GM23338 (cell line): Measurements from ENCODE around the gene SPATA9. TPM values are rescaled to one million over a fixed set of nuclear protein-coding genes. Genes with fewer than 3 reads are reported as not detected.

Experiments
- ATAC-seq: fragments of 200-7000 bp; cut with Tn5 transposase; 3 replicates; pipeline ENCODE4 v1.9.1; 2020
- DNase-seq: peaks from one replicate; pipeline ENCODE4 v3.0.0-alpha.2; 2015; ENCODE audit warnings: low spot score
- H2AFZ ChIP-seq: fragments of 200-600 bp; sonication (generic); 2 replicates; pipeline ENCODE4 v1.8.0; 2016; ENCODE audit warnings: antibody characterized with exemption, mild to moderate bottlenecking, moderate library complexity
- H3F3A ChIP-seq: fragments of 200-600 bp; sonication (generic); replicated peaks from 2 replicates; pipeline ENCODE4 v1.8.0; 2017; ENCODE audit warnings: antibody characterized with exemption, mixed run types, low read depth
- H3K27ac ChIP-seq: fragments of 200-600 bp; sonication (generic); 2 replicates; pipeline ENCODE4 v1.6.1; 2016; ENCODE audit warnings: low read depth
- H3K27me3 ChIP-seq: fragments of 200-600 bp; sonication (generic); 2 replicates; pipeline ENCODE4 v1.8.0; 2016; ENCODE audit warnings: mild to moderate bottlenecking, mixed run types, moderate library complexity; ENCODE audit not compliant: insufficient read depth
- H3K36me3 ChIP-seq: fragments of 200-600 bp; sonication (generic); 2 replicates; pipeline ENCODE4 v1.8.0; 2016; ENCODE audit warnings: mild to moderate bottlenecking; ENCODE audit not compliant: insufficient read depth
- H3K4me1 ChIP-seq: fragments of 200-600 bp; sonication (generic); 2 replicates; pipeline ENCODE4 v1.8.0; 2016; ENCODE audit warnings: mild to moderate bottlenecking, moderate library complexity; ENCODE audit not compliant: insufficient read depth
- H3K4me2 ChIP-seq: fragments of 200-600 bp; sonication (generic); 2 replicates; pipeline ENCODE4 v1.7.1; 2017; ENCODE audit warnings: mixed run types
- H3K4me3 ChIP-seq: fragments of 200-600 bp; sonication (generic); 2 replicates; pipeline ENCODE4 v1.6.1; 2016; ENCODE audit warnings: mixed run types
- H3K79me2 ChIP-seq: fragments of 200-600 bp; sonication (generic); replicated peaks from 2 replicates; pipeline ENCODE4 v1.8.0; 2017; ENCODE audit warnings: mild to moderate bottlenecking; ENCODE audit not compliant: insufficient read depth
- H3K9me2 ChIP-seq: fragments of 200-600 bp; sonication (generic); 2 replicates; pipeline ENCODE4 v1.8.0; 2017; ENCODE audit not compliant: insufficient read depth
- H4K20me1 ChIP-seq: fragments of 200-600 bp; sonication (generic); replicated peaks from 2 replicates; pipeline ENCODE4 v1.8.0; 2017; ENCODE audit warnings: mild to moderate bottlenecking; ENCODE audit not compliant: insufficient read depth
- H3K27ac Mint-ChIP-seq: 2 replicates; pipeline ENCODE4 v1.8.0; 2020; ENCODE audit warnings: inconsistent platforms, mild to moderate bottlenecking, moderate library complexity, mixed read lengths
- H3K27me3 Mint-ChIP-seq: 3 replicates; pipeline ENCODE4 v1.8.0; 2022; ENCODE audit warnings: low read depth, mild to moderate bottlenecking, moderate library complexity, mixed read lengths, inconsistent platforms; ENCODE audit not compliant: insufficient read depth, poor library complexity
- H3K36me3 Mint-ChIP-seq: 3 replicates; pipeline ENCODE4 v1.8.0; 2021; ENCODE audit warnings: low read depth, mild to moderate bottlenecking, inconsistent platforms, moderate library complexity, mixed read lengths
- H3K4me1 Mint-ChIP-seq: 3 replicates; pipeline ENCODE4 v1.8.0; 2020; ENCODE audit warnings: mild to moderate bottlenecking, inconsistent platforms, mixed read lengths
- H3K4me3 Mint-ChIP-seq: 3 replicates; pipeline ENCODE4 v1.8.0; 2021; ENCODE audit warnings: moderate library complexity, mild to moderate bottlenecking, inconsistent platforms, mixed read lengths
- H3K9me3 Mint-ChIP-seq: 3 replicates; pipeline ENCODE4 v1.8.0; 2020; ENCODE audit warnings: moderate library complexity, mild to moderate bottlenecking, inconsistent platforms, mixed read lengths
- CTCF ChIP-seq, 2 experiments: fragments of 200-600 bp in 1 of 2; sonication (generic) in 1 of 2; conservative IDR thresholded peaks; 2 replicates each; pipeline versions ENCODE4 v1.5.1 to v1.6.1; 2016 to 2017; ENCODE audit warnings: antibody characterized with exemption in 2 of 2, low read depth in 2 of 2, mild to moderate bottlenecking in 2 of 2, moderate library complexity in 1 of 2
- EZH2 ChIP-seq: fragments of 200-600 bp; sonication (generic); IDR thresholded peaks from one replicate; pipeline ENCODE4 v1.8.0; 2017; ENCODE audit warnings: antibody characterized with exemption, mild to moderate bottlenecking, low read depth; ENCODE audit not compliant: unreplicated experiment
- EZH2phosphoT487 ChIP-seq: fragments of 200-600 bp; sonication (generic); IDR thresholded peaks from one replicate; pipeline ENCODE4 v1.8.1; 2018; ENCODE audit warnings: antibody characterized with exemption; ENCODE audit not compliant: unreplicated experiment
- JUNB ChIP-seq: IDR thresholded peaks from one replicate; pipeline ENCODE4 v1.6.1; 2016; ENCODE audit warnings: antibody characterized with exemption; ENCODE audit not compliant: unreplicated experiment
- NANOG ChIP-seq: IDR thresholded peaks from 2 replicates; pipeline ENCODE4 v1.6.1; 2016; ENCODE audit warnings: antibody characterized with exemption, borderline replicate concordance
- STAT1 ChIP-seq: IDR thresholded peaks from one replicate; pipeline ENCODE4 v1.6.1; 2016; ENCODE audit warnings: antibody characterized with exemption; ENCODE audit not compliant: unreplicated experiment
- ZNF114 ChIP-seq: fragments of 250-450 bp; sonication (Bioruptor Pico); IDR thresholded peaks from 2 replicates; pipeline ENCODE4 v1.5.0; 2020; ENCODE audit warnings: mild to moderate bottlenecking, moderate library complexity
- ZNF331 ChIP-seq: fragments of 250-450 bp; sonication (Bioruptor Pico); IDR thresholded peaks from 2 replicates; pipeline ENCODE4 v1.5.0; 2020; ENCODE audit warnings: low read depth, mild to moderate bottlenecking, moderate library complexity
- ZNF462 ChIP-seq: fragments of 250-450 bp; sonication (Bioruptor Pico); IDR thresholded peaks from 2 replicates; pipeline ENCODE4 v1.5.0; 2020; ENCODE audit warnings: mild to moderate bottlenecking, moderate library complexity
- polyA plus RNA-seq: library from polyadenylated mRNA; unstranded; fragments of >200 nt; fragmentation: Nextera tagmentation; extraction: Ambion mirVana; gene quantifications from 2 replicates; pipeline ENCODE4 v1.2.1, GENCODE V29; 2016
- total RNA-seq: library from RNA; depleted of rRNA; stranded (reverse); fragments of >200 nt; shearing (Covaris generic); gene quantifications from 2 replicates; pipeline ENCODE4 v1.2.3, GENCODE V29; 2014
- TF ChIP-seq, protein P1 (sequence below): IDR thresholded peaks from one replicate; pipeline ENCODE4 v1.6.1; 2018; ENCODE audit warnings: antibody characterized with exemption; ENCODE audit not compliant: unreplicated experiment

SPATA9 gene
- total and polyA plus RNA-seq, 2 experiments from 2014 or later = not detected

DNA sequence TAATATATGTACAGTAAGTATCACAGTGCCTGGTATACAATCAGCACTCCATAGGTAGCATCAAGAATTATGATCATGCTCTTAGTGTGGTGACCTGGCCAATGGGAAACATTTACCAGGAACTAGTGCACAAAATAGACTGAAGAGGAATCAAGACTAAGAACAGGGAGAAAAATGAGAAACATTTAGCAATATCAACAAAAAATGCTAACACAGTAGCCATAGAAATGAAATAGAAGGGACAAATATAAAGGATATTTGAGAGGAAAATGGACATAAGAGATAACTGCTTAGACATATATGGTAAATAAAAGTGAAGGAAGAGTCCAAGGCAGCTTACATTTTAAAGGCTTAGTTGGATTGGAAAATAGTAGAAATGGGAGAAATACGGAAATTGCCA, 16.5 kb upstream of the SPATA9 start (continued):
- TF ChIP-seq, protein P1, sequence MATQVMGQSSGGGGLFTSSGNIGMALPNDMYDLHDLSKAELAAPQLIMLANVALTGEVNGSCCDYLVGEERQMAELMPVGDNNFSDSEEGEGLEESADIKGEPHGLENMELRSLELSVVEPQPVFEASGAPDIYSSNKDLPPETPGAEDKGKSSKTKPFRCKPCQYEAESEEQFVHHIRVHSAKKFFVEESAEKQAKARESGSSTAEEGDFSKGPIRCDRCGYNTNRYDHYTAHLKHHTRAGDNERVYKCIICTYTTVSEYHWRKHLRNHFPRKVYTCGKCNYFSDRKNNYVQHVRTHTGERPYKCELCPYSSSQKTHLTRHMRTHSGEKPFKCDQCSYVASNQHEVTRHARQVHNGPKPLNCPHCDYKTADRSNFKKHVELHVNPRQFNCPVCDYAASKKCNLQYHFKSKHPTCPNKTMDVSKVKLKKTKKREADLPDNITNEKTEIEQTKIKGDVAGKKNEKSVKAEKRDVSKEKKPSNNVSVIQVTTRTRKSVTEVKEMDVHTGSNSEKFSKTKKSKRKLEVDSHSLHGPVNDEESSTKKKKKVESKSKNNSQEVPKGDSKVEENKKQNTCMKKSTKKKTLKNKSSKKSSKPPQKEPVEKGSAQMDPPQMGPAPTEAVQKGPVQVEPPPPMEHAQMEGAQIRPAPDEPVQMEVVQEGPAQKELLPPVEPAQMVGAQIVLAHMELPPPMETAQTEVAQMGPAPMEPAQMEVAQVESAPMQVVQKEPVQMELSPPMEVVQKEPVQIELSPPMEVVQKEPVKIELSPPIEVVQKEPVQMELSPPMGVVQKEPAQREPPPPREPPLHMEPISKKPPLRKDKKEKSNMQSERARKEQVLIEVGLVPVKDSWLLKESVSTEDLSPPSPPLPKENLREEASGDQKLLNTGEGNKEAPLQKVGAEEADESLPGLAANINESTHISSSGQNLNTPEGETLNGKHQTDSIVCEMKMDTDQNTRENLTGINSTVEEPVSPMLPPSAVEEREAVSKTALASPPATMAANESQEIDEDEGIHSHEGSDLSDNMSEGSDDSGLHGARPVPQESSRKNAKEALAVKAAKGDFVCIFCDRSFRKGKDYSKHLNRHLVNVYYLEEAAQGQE = no peak
- no peak for TF ChIP-seq EZH2phosphoT487
- no peak for TF ChIP-seq CTCF (conservative IDR thresholded peaks at IDR 0.05; ENCODE audit: low read depth in 2 of 2)

DNA sequence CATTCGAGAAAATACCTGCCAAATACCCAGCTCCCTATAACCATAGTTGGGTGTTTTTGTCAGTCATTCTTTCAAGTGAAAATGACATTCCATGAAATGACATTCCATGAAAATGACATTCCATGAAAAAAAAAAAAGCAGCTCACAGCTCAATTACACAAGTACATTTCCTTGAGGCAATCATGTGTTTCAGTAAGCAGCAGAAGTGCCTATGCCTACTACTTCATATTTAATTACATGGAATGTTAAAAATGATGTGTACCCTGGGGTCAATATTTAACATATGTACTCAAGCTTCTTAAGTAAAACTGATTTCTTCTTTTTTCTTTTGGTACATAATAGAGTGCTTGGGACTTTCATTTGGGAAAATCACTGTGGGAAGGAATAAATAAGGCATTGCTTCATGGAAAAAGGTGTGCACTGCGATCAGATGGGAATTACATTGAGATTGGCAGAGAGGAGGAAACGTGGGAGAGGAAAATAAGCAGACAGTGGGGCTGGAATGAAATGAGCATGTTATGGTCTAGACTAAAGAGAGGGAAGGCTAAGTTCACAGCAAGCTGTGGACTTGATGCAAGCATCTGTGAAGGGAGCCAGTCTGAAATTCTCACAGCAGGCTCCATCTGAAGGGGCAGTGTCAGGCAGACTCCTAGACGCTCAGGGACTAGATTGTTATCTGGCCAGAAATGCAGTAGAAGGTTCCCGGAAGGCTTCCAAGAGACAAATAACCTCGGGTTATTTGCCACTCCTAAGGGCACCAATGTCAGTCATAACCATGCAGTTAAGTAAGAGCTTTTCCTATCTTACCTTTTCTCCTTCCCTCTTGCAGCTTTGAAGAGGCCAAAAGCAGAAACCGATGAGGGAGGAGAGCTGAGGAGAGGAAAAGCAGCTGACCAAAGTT, 15.2 kb upstream of the SPATA9 start:
- no peaks in the 10 kb centered on the region; the same call in 2 of the 3 replicates for H3K9me3 Mint-ChIP-seq
- peaks cover 5% of the 10 kb centered on the region; the same call in 2 of the 3 replicates for H3K4me1 Mint-ChIP-seq
- DNase-seq (no peak), ATAC-seq (no peak)
- Histone ChIP-seq H2AFZ (peak overlapping the region; percentile 86), H3K27me3 (no peaks in the 10 kb centered on the region), H3F3A (no peaks in the 10 kb centered on the region), H3K27ac (no peak overlapping the region), H3K36me3 (no peaks in the 10 kb centered on the region), H4K20me1 (no peaks in the 10 kb centered on the region), H3K4me1 (no peaks in the 10 kb centered on the region), H3K4me2 (no peak overlapping the region), H3K4me3 (no peak overlapping the region), H3K9me2 (no peaks in the 10 kb centered on the region), H3K79me2 (no peaks in the 10 kb centered on the region)
- H3K4me3 Mint-ChIP-seq = no peak overlapping the region
- no peak overlapping the region for H3K27ac Mint-ChIP-seq
- H3K27me3 Mint-ChIP-seq = no peaks in the 10 kb centered on the region
- no peaks in the 10 kb centered on the region for H3K36me3 Mint-ChIP-seq
- TF ChIP-seq ZNF462 (no peak), JUNB (no peak), NANOG (no peak), EZH2 (no peak), ZNF331 (CRISPR knock-in tag) (no peak), STAT1 (no peak), ZNF114 (CRISPR knock-in tag) (no peak), EZH2phosphoT487 (no peak)
